Breast epithelium (tissue), 3 donors: ENCODE data around the gene SLC34A3.

Experiments
- CTCF ChIP-seq, 3 donors: fragments of 450-650 bp; IDR thresholded peaks; one replicate each; pipeline ENCODE4 v1.5.1; 2016 to 2017; ENCODE audit warnings: antibody characterized with exemption in 3 of 3, mild to moderate bottlenecking in 3 of 3, moderate library complexity in 3 of 3
- POLR2A ChIP-seq: fragments of 450-650 bp; IDR thresholded peaks from one replicate; pipeline ENCODE4 v1.6.1; 2016; ENCODE audit warnings: antibody characterized with exemption, mild to moderate bottlenecking, moderate library complexity

GRCh38 chr9:137271696-137272076 lies 41.0 kb downstream of the SLC34A3 start:
- TF ChIP-seq CTCF (IDR thresholded peaks at IDR 0.05): no peak
- TF ChIP-seq POLR2A: no peak
